ENCODE measurements around the gene SPATA22. TPM values are rescaled to one million over a fixed set of nuclear protein-coding genes. Genes with fewer than 3 reads are reported as not detected.
"Not testable (repeated sequence)": the region's sequence is repeated elsewhere in the genome, so short reads cannot be mapped to it uniquely, and the experiment has no call there.

The SPATA22 gene, protein sequence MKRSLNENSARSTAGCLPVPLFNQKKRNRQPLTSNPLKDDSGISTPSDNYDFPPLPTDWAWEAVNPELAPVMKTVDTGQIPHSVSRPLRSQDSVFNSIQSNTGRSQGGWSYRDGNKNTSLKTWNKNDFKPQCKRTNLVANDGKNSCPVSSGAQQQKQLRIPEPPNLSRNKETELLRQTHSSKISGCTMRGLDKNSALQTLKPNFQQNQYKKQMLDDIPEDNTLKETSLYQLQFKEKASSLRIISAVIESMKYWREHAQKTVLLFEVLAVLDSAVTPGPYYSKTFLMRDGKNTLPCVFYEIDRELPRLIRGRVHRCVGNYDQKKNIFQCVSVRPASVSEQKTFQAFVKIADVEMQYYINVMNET
- total RNA-seq = not detected

DNA sequence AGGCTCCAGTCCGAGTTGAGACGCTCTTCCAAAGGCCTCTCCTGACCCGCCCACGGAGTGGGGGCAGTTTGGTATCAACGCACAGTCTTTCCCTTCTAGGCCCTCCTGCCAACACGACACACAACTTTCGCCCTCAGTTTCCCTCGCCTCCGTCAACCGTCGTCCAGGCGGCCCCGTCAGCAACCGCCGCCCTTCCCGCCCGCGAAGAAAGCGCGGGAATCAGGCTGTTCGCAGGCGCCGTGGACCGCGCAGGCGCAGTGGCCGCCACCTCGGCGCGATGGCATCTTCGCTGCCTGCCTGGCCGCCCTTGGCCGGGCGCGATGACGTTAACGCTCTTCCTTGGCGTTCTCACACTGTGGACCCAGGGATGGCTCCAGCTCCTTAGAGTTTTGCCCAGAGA lies at the start of gene SPATA22:
SPATA22 (minus strand) TSS at position 221 of the 400 bp plus-strand sequence. CDS start 2,494 bp downstream, outside the sequence.
- DNase-seq (ENCODE audit: low spot score) = no peak

DNA sequence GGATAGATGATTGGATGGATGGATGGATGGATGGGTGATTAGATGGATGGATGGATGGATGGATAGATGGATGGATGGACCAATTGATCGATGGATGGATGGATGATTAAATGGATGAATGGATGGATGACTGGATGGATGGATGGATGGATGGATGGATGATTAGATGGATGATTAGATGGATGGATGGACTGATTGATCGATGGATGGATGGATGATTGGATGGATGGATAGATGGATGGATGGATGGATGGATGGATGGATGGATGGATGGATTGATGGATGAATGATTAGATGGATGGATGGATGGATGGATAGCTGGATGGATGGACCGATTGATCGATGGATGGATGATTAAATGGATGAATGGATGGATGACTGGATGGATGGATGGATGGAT lies 47.9 kb upstream of the SPATA22 start:
- not testable (repeated sequence) for DNase-seq (ENCODE audit: low spot score)

DNA sequence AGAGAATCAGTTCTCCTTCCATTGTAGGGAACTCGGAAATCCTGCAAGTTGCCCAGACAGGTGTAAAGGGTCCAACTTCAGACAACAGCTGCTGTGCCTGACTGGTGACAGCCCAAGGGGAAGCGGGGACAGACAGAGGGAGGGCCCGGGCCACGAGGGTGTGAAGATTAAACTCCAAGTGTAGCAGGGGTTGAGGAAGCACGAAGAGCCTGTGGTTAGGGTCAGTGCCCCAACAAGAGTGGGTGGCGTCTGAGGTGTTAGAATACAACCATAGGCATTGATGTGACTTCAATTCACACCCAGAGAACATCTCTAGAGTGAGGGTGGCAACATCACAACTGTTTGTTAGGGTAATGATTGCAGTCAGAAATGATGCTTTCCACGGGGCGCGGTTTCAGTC lies 43.3 kb upstream of the SPATA22 start:
- no peak for DNase-seq (ENCODE audit: low spot score)

DNA sequence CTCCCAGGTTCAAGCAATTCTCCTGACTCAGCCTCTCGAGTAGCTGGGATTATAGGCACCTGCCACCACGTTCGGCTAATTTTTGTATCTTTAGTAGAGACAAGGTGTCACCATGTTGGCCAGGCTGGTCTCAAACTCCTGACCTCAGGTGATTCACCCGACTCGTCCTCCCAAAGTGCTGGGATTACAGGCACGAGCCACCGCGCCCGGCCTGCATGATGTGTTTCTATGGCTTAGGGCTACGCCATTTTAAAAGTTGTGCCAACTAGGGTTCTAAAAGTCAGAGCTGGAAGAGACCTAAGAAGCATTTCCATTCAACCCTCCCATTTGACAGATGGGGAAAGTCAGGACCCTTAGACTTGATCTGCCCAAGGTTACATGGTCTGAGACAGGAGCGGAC lies 42.5 kb upstream of the SPATA22 start:
- not testable (repeated sequence) for DNase-seq (ENCODE audit: low spot score)

DNA sequence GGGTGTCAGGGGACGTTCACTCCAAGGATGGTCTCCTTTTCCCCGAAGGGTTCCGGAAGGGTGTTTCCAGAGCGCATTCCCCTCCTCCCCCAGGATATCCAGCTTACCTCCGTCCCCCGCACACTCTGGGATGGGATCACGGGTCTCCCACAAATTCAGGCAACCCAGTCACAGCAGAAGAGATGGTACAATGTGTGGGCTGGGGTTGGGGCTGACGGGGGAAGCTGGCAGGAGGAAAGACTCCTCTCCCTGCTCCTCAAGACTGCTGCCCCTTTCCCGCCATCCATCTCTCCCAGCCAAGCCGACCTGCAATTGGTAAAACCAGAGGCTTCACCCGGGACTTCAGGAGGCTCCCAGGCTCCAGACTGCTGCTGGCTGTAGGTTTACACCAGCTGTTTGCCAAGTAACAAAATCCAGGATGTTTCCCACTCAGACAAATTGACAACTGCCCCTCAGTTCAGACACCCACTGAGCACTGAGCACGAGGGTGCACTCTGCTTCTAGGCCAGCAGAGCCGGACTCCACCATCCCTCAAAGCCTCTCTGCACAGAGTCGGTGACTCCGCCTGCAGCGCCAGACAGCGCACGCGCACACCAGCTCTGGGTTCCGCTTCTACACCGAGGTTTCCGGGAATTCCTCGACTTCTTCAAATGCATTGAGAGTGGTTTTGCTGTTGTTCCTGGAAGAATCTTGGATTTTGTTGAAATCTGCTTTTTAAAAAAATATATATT lies 41.9 kb upstream of the SPATA22 start:
- DNase-seq (ENCODE audit: low spot score) = no peak

DNA sequence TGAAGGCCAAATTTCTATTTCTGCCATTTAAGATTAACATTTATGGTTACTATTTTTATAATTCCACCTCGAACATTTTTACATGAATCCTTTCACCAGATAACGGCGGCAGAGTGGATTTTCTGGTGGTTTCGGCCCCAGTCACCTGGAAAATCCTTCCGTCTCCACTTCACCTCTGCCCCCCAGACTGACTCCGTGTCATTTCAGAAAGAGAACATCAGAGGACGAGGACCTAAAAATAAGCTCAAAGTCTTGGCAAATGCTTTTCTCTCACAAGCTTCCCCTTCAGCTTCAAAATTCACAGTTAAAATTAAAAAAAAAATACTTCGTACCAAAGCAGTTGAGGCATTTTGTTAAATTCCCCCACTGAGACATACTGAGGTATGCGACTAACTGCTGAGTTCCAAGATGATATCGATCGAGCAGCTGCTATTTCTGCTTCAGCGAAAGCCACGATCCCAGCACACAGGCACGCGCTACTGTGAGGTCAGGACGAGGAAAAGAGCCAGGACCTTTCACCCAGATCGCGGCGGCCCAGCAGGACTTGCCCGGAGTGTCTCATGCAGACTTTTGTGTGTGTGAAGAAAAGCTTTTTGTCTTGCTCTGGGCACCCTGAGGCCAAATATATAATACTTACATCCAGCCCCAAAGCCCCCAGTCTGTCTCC lies 41.0 kb upstream of the SPATA22 start:
- peak; percentile 83 for DNase-seq (ENCODE audit: low spot score)

DNA sequence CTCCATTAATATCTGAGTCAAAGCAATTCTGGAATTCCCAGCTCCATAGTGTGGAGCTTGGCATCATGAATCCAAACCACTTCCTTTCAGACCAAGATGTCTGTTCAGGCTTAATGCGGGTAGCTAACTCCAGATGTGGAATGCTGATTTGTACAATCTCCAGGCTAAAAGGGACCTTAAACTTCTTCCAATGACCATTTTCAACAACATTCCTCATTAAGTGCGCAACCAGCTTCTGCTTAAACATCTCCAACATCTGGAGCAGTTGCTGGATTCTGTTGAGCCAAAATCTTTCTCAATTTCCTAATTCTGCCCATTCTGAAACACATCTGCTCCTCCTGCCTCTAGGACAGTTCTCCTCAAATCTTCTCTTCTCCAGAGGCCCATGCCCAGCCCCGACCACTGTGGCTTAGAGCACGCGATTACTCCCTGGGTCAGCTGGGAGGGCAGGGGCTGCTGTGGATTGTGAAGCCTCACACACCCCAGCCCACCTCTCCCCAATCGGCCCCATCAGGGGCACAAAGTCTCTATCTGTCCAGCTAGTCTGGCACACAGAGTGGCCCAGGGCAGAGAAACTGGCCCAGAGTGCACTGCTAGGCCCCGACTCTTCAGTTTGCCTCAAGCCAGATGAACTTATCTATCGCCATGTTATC lies 40.4 kb upstream of the SPATA22 start:
- DNase-seq (ENCODE audit: low spot score) = no peak

DNA sequence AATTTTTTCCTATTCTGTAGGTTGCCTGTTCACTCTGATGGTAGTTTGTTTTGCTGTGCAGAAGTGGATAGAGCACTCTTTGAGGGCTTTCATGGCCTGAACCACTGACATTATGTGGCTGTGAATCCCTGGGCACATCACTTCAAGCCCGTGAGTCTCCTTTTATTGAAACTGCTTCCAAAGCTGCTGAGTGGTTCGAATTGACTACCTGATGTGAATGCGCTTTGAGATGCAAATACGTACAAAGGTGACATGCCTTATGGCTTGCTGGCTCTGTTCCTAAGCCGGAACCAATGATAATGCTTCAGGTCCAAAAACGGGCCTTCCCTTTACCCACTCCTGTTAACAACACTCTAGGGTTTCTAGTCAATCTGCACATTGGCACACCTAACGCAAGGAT lies 38.5 kb upstream of the SPATA22 start:
- DNase-seq (ENCODE audit: low spot score) = no peak

DNA sequence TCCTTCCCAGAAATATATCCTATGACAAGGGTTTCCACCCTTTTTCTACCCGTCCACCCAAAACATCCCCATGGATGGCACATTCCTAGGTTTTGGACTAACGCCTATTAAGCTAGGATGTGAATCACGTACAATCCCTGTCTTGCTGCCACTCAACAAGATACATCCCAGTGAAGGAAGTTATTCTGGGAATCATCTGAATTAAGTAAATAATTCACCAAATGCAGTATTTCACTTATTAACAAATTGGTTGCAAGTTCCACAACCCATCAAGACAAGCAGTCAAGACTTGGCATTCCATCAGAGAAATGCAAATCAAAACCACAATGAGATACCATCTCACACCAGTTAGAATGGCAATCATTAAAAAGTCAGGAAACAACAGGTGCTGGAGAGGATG lies 36.2 kb upstream of the SPATA22 start:
- no peak for DNase-seq (ENCODE audit: low spot score)

DNA sequence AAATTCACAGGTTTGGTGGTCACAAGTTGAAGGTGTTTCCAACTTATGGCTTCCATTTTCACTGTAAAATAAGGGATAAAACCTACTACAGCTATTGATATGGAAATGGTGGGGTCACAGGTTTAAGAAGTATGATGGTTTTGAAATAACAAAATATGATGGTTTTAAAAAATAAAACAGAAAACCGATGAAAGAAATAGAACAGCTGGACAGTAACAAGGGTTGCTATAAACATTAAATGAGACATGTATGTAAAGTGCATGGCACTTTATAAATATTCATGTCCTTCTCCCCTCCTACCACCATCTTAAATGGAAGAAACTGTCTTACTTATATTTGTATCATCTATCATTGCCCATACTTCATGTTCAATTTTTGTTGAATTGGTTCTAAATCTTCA lies 35.5 kb upstream of the SPATA22 start:
- no peak for DNase-seq (ENCODE audit: low spot score)

DNA sequence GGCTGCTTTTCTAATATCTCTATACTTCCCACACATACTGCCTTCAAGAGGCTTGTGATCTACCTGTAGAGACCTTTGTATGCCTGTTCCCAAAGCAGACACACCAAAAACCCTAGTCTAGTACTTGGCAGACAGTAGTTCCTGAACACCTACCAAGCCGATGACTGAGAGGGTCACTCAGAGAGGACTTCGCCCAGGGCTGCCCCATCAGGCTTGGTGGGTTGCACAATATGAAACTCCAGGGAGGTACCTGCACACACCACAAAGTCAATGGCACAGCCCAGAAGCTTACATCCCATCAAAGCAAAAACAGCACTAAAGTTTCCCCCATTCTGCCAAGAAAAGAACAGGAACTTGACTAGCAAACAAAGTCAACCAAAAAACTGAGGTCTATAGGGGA lies 34.4 kb upstream of the SPATA22 start:
- peak; percentile 17 for DNase-seq (ENCODE audit: low spot score)

DNA sequence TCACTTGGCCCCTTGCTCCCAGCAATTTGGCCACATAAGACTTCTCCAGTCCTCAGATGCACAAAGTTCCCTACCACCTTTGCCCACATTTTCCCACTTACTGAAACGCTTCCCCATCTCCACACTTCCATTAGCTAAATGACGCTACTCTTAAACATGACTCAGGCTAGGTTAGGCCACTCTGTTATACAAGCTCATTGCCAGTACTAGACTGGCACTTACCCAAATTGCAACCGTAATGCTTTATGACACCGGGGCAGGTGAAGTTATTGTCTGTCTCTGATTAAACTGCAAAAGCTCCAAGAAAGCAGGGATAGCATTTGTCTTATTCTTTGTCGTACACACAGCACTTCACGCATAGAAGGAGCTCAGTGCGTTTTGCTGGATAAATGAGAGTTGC lies 33.4 kb upstream of the SPATA22 start:
- DNase-seq (ENCODE audit: low spot score) = no peak

DNA sequence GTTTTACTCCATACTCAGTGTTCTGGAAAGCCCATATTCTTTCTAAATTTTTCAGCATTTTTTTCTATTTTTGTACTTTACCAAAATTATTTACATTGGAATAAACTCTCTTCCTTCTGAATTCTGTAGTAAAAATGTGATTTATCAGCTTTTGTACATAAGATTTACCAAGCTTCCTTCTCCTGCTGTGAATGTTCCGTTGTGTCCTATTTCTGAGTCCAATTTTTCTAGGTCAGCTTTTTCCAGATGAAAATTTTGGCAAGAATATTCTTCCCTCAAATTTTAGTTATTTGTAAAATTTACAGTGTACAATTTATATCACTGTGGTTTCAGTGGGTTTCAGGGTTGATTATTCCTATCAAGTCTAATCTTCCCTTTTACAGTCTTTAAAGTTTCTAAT lies 31.7 kb upstream of the SPATA22 start:
- DNase-seq (ENCODE audit: low spot score) = no peak

DNA sequence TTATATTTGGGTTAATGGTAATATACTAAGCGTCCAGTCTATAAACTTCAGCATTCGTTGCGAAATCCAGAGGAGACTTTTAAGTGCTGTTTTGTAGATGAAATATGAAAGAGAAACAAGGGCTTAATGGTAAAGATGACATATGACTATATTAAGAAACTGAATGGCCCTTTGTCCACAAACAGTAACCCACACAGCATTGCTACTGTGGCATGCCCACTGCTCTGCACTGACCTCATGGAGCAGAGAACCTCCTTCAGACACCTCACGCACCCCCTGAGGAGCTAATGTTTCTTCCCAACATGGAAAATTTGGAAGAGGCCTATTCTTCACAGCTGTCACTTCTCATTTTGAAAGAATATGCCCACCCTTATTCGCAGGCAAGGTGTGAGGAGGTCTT lies 30.8 kb upstream of the SPATA22 start:
- peak; percentile 0 for DNase-seq (ENCODE audit: low spot score)

DNA sequence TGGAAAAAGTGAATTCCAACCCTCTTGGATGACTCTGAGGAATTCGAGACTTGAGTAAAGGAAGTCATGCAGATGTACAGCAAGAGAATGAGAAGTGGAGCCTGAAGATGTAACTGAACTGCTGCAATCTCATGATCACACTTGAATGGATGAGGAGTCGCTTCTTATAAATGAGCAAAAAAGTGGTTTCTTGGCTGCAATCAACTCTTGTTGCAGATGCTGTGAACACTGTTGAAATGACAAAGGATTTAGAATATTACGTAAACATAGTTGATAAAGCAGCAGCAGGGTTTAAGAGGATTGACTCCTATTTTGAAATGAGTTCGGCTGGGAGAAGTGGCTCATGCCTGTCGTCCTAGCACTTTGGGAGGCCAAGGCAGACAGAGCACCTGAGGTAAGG lies 29.7 kb upstream of the SPATA22 start:
- DNase-seq (ENCODE audit: low spot score) = peak; percentile 3

DNA sequence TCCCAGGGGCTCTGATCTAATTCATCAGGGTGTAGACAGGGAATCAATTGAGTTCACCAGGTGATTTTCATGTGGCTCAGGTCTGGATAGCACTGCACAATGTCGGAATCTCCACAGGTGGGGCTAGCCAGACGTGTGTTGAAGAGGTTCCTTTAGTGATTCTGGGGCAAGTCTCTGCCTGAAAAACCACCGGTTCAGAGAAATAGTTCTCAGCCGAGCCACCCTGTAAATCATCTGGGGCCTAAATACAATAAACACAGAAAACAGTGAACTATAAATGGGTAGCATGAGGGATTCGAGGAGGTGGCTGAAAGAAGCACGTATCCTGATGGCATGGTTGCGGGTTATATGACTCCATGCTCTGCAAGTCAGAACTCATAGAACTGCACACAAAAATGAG lies 25.5 kb upstream of the SPATA22 start:
- DNase-seq (ENCODE audit: low spot score) = no peak

DNA sequence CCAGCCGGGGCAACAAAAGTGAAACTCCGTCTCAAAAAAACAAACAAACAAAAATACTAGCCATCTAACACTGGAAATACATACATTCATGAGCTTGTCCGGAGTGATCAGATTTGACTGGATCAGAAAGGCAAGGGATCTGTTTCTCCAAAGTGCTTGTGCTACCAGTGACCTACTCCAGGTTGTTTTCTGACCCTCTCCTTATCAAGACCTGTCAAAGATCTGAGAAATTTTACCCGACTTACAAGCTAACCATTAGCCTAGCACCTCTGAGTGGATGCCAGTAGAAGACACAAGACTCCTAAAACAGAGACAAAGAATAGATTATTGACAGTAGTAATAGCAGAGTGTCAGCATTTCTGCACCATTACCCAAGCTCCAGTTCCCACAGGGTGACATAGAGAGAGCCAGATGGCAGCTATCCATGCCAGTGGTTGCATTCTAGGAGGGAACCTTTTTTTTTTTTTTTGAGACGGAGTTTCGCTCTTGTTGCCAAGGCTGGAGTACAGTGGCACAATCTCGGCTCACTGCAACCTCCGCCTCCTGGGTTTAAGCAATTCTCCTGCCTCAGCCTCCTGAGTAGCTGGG lies 14.0 kb upstream of the SPATA22 start:
- DNase-seq (ENCODE audit: low spot score) = no peak

DNA sequence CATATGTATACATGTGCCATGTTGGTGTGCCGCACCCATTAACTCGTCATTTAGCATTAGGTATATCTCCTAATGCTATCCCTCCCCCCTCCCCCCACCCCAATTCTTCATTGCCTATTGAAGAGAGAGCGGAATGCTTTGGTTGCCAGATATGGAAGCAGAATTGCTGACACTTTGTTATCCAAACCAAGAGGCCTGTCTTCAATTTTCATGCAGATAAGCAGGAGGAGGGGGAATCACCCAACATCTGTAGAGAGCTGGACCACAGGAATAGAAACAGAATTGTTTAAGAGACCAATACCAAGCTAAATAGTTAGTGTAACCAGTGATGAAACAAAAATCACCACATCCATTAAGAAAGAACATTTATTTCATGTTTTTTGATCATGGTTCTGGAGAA lies 11.2 kb upstream of the SPATA22 start:
- DNase-seq (ENCODE audit: low spot score) = no peak

DNA sequence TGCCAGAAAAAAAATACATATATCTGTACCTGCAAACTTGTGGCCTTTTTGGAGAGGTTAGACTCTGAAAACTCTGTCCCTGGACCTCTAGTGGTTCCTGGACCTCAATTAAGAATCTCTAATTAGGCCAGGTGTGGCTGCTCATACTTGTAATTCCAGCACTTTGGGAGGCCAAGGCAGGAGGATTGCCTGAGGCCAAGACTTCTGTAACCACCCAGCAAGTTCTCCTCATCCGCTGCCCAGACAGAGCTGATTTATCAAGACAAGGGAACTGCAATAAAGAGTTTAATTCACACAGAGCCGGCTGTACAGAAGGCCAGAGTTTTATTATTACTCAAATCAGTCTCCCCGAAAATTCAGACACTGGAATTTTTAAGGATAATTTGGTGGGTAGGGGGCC lies 8.4 kb upstream of the SPATA22 start:
- DNase-seq (ENCODE audit: low spot score) = no peak

DNA sequence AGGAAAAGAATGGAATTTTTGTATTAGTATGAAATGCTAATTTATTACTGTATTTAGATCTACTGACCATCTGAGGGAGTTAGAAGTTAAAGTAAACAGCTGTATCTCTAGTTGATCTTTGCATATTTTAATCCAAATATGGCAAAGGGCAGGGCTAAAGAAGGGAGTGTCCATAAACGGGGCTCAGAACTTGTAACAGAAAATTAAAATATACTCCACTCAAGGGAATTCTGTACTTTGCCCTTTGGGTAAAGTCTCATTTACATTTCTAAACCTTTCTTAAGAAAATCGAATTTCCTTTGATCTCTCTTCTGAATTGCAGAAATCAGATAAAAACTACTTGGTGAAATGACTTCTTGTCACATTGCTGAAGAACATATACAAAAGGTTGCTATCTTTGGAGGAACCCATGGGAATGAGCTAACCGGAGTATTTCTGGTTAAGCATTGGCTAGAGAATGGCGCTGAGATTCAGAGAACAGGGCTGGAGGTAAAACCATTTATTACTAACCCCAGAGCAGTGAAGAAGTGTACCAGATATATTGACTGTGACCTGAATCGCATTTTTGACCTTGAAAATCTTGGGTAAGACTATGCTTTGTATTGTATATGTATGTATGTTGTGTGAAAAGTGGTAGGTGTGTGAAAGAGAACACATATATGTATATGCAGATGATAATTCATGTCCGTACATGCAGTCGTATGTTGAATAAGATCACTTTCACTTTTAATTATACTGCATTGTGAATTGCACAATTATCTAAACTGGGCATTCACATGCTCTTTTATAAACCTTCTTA lies 4.4 kb upstream of the SPATA22 start, which contains the start of gene ASPA:
ASPA (plus strand) TSS at position 186 of the 799 bp plus-strand sequence; CDS start at position 349, 163 bp downstream.
- no peak for DNase-seq (ENCODE audit: low spot score)

DNA sequence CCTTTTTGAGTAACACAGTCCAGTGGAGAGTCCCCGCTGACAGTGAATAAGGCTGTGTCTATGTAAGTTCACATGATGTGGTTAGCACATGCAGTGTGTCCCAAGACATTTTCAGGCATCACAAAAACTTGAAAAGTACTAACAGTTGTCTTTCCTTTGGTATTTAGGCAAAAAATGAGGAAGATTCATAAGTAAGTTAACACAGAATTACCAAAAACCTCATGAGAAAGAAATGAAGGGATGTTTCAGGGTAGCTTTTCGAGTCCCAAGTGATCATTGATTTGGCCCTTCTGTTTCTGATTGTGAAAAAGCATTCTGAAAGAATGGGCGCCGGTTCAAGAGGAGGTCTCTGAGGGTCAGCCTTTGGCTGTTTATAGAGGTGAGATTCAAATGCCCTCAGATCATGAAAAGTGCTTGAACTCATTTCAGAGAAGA lies 3.6 kb upstream of the SPATA22 start:
- DNase-seq (ENCODE audit: low spot score) = no peak

All from ureter (tissue), 1 donor.